Measurements from ENCODE around the gene RNH1.
A peak's percentile ranks its signal among the peaks of the same experiment; 100 is the strongest.

Gene RNH1

GRCh38 chr11:454801-455565, 52.1 kb downstream of the RNH1 start:
- DNase-seq, result no peak

- DNase-seq, result no peak
Measured at GRCh38 chr11:454043-454442, 53.0 kb downstream of the RNH1 start.

GRCh38 chr11:453564-453963, 53.5 kb downstream of the RNH1 start:
- DNase-seq, result no peak

GRCh38 chr11:452916-453527, 54.0 kb downstream of the RNH1 start:
- DNase-seq, result no peak

- no peak for DNase-seq
Measured at GRCh38 chr11:452203-452744, 54.8 kb downstream of the RNH1 start.

GRCh38 chr11:451738-452137, 55.3 kb downstream of the RNH1 start:
- DNase-seq, result no peak

- peak; percentile 87 for DNase-seq
Measured at GRCh38 chr11:450809-451451, 56.1 kb downstream of the RNH1 start.

- DNase-seq, result peak; percentile 94
Measured at GRCh38 chr11:449889-450808, 56.9 kb downstream of the RNH1 start, which contains the start of gene PTDSS2. PTDSS2 (plus strand) TSS chr11:450279; CDS start chr11:450456, 177 bp downstream.

GRCh38 chr11:447923-448731, 58.9 kb downstream of the RNH1 start:
- DNase-seq, result peak; percentile 94

GRCh38 chr11:446891-447290, 60.2 kb downstream of the RNH1 start:
- no peak for DNase-seq

- no peak for DNase-seq
Measured at GRCh38 chr11:445765-446588, 61.1 kb downstream of the RNH1 start.

Measured in CD4-positive, alpha-beta T cell treated with Interleukin-17A for 1 hour (primary cell).